Measurements from ENCODE around the gene RTTN. TPM values are rescaled to one million over a fixed set of nuclear protein-coding genes. Genes with fewer than 3 reads are reported as not detected.

Gene RTTN
- total RNA-seq, 2 experiments from 2014 or later = 19.8 to 29.7 TPM

DNA sequence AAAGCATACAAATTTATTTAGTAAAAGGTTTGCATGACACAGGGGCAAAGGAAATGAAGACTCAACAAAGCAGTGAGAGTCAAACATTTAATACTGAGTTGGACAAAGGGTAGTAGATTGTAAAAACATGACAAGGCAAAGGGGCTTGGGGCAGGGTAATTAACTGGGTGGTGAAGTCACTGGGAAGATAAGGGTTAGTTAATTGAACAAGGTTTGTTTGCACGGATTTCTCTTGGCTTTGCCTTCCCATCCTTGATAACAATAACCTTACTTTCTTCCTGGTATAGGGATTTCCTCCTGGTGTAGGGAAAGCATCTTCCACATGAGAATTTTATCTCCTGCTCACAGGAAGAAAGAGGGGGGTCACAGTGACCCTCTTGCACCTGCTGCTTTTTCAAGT, 26.8 kb upstream of the RTTN start:
- intact Hi-C loops (cut with micrococcal nuclease; ENCODE audit: unreplicated experiment) = no loop called here
- H3K4me3 ChIP-seq (ENCODE audit: low read depth, low read length, poor library complexity, severe bottlenecking) = no peak overlapping the region
- no peaks in the 10 kb centered on the region for H4K20me1 ChIP-seq (ENCODE audit: insufficient read depth, low read length)
- H3K4me1 ChIP-seq (ENCODE audit: insufficient read depth, low read length, poor library complexity, severe bottlenecking) = no peaks in the 10 kb centered on the region
- TF ChIP-seq EZH2phosphoT487 (IDR thresholded peaks at IDR 0.05; ENCODE audit: borderline replicate concordance, low read depth, low read length) = no peak
- TF ChIP-seq, protein P1, sequence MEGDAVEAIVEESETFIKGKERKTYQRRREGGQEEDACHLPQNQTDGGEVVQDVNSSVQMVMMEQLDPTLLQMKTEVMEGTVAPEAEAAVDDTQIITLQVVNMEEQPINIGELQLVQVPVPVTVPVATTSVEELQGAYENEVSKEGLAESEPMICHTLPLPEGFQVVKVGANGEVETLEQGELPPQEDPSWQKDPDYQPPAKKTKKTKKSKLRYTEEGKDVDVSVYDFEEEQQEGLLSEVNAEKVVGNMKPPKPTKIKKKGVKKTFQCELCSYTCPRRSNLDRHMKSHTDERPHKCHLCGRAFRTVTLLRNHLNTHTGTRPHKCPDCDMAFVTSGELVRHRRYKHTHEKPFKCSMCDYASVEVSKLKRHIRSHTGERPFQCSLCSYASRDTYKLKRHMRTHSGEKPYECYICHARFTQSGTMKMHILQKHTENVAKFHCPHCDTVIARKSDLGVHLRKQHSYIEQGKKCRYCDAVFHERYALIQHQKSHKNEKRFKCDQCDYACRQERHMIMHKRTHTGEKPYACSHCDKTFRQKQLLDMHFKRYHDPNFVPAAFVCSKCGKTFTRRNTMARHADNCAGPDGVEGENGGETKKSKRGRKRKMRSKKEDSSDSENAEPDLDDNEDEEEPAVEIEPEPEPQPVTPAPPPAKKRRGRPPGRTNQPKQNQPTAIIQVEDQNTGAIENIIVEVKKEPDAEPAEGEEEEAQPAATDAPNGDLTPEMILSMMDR (conservative IDR thresholded peaks at IDR 0.05; ENCODE audit: low read length) = no peak
- ChIA-PET POLR2A (no interaction called here), CTCF (ENCODE audit: unreplicated experiment) (no interaction called here)
- H3K36me3 ChIP-seq (ENCODE audit: insufficient read depth, low read length) = no peaks in the 10 kb centered on the region
- no peak overlapping the region for H2AFZ ChIP-seq (ENCODE audit: low read length)
- H3K9me2 ChIP-seq (ENCODE audit: insufficient read depth, low read length) = no peaks in the 10 kb centered on the region
- H3K4me2 ChIP-seq (ENCODE audit: low read length) = no peak overlapping the region
- no peaks in the 10 kb centered on the region for H3K79me2 ChIP-seq (ENCODE audit: insufficient read depth, low read depth, low read length)
- DNase-seq (ENCODE audit: low spot score) = no peak
- BruUV-seq (replicated peaks) = no TSS peak
- no peak overlapping the region for H3K27ac ChIP-seq (ENCODE audit: low read depth, low read length, poor library complexity, severe bottlenecking)
- H3K9me3 ChIP-seq (ENCODE audit: low read length) = no peaks in the 10 kb centered on the region

DNA sequence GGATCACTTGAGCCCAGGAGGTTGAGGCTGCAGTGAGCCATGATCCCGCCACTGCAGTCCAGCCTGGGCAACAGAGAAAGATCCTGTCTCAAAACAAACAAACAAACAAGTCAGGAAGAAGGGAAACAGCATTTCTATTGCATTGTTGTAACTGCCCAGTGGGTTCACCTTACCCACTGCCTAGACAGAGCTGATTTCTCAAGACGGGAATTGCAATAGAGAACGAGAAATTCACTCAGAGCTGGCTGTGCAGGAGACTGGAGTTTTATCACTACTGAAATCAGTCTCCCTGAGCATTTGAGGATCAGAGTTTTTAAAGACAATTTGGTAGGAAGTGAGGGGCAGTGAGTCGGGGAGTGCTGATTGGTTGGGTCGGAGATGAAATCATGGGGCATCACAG, 24.2 kb upstream of the RTTN start:
- no peaks in the 10 kb centered on the region for H3K9me2 ChIP-seq (ENCODE audit: insufficient read depth, low read length)
- no peak overlapping the region for H3K4me3 ChIP-seq (ENCODE audit: low read depth, low read length, poor library complexity, severe bottlenecking)
- TF ChIP-seq, protein P1 (conservative IDR thresholded peaks at IDR 0.05; ENCODE audit: low read length) = no peak
- TF ChIP-seq EZH2phosphoT487 (IDR thresholded peaks at IDR 0.05; ENCODE audit: borderline replicate concordance, low read depth, low read length) = no peak
- no peaks in the 10 kb centered on the region for H4K20me1 ChIP-seq (ENCODE audit: insufficient read depth, low read length)
- H3K9me3 ChIP-seq (ENCODE audit: low read length) = no peaks in the 10 kb centered on the region
- H3K27ac ChIP-seq (ENCODE audit: low read depth, low read length, poor library complexity, severe bottlenecking) = no peak overlapping the region
- intact Hi-C loops (cut with micrococcal nuclease; ENCODE audit: unreplicated experiment) = no loop called here
- H2AFZ ChIP-seq (ENCODE audit: low read length) = no peak overlapping the region
- no peaks in the 10 kb centered on the region for H3K79me2 ChIP-seq (ENCODE audit: insufficient read depth, low read depth, low read length)
- H3K36me3 ChIP-seq (ENCODE audit: insufficient read depth, low read length) = no peaks in the 10 kb centered on the region
- BruUV-seq (replicated peaks) = no TSS peak
- DNase-seq (ENCODE audit: low spot score) = no peak
- POLR2A ChIA-PET = interaction anchor here (1.4 kb wide), 1 partner anchor 24 kb away, joined by 4 read pairs; no protein-coding TSS in a partner anchor
- no peaks in the 10 kb centered on the region for H3K4me1 ChIP-seq (ENCODE audit: insufficient read depth, low read length, poor library complexity, severe bottlenecking)
- H3K4me2 ChIP-seq (ENCODE audit: low read length) = no peak overlapping the region
- CTCF ChIA-PET (ENCODE audit: unreplicated experiment) = no interaction called here

DNA sequence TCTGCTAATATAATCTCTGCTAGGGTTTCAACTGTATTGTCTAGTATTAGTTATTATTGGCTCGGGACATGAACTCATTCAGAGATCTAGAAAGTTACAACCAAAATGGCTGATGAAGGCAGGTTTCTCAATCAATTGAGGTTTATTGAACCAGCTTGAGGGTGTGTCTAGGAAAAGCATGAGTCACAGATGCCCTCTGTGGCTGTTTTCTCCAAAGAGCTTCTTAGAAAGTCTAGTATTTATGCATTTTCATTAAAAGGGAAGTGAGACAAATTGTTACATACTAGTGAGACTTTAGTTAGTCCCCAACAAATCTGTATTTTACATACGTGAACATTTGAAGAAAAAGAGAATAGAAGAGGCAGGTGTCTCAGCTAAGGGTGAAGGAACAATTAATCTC, 23.0 kb upstream of the RTTN start:
- Histone ChIP-seq H2AFZ (ENCODE audit: low read length) (no peak overlapping the region), H3K9me2 (ENCODE audit: insufficient read depth, low read length) (no peaks in the 10 kb centered on the region), H3K79me2 (ENCODE audit: insufficient read depth, low read depth, low read length) (no peaks in the 10 kb centered on the region), H3K4me2 (ENCODE audit: low read length) (no peak overlapping the region), H3K9me3 (ENCODE audit: low read length) (no peaks in the 10 kb centered on the region), H3K27ac (ENCODE audit: low read depth, low read length, poor library complexity, severe bottlenecking) (no peak overlapping the region), H3K4me3 (ENCODE audit: low read depth, low read length, poor library complexity, severe bottlenecking) (no peak overlapping the region), H4K20me1 (ENCODE audit: insufficient read depth, low read length) (no peaks in the 10 kb centered on the region), H3K4me1 (ENCODE audit: insufficient read depth, low read length, poor library complexity, severe bottlenecking) (no peaks in the 10 kb centered on the region), H3K36me3 (ENCODE audit: insufficient read depth, low read length) (no peaks in the 10 kb centered on the region)
- ChIA-PET POLR2A (no interaction called here), CTCF (ENCODE audit: unreplicated experiment) (no interaction called here)
- BruUV-seq (replicated peaks) = no TSS peak
- intact Hi-C loops (cut with micrococcal nuclease; ENCODE audit: unreplicated experiment) = no loop called here
- TF ChIP-seq, protein P1 (conservative IDR thresholded peaks at IDR 0.05; ENCODE audit: low read length) = no peak
- no peak for TF ChIP-seq EZH2phosphoT487 (IDR thresholded peaks at IDR 0.05; ENCODE audit: borderline replicate concordance, low read depth, low read length)
- no peak for DNase-seq (ENCODE audit: low spot score)

All from OCI-LY7 (cell line).